ENCODE data around the gene SPINK5. TPM values are rescaled to one million over a fixed set of nuclear protein-coding genes. Genes with fewer than 3 reads are reported as not detected.

SPINK5 gene
- 10 to 100 TPM in 1 of 4 donors, 1 to 10 TPM in 2, under 1 TPM in 1; 0.94 to 47.0 (median 1.6) TPM for total RNA-seq

- Histone ChIP-seq H3K9me3 (no peaks in the 10 kb centered on the region), H3K4me1 (no peaks in the 10 kb centered on the region), H3K27ac (no peak within 1 kb of the TSS), H3K36me3 (no peaks in the 10 kb centered on the region), H3K4me3 (no peak within 1 kb of the TSS), H3K27me3 (no peaks in the 10 kb centered on the region)
- TF ChIP-seq POLR2AphosphoS5 (IDR thresholded peaks at IDR 0.05), result no peak
- no peak for TF ChIP-seq CTCF (IDR thresholded peaks at IDR 0.05)
- no peak for TF ChIP-seq EP300 (IDR thresholded peaks at IDR 0.05)
- no peak for TF ChIP-seq POLR2A (IDR thresholded peaks at IDR 0.05)
- no peak for ATAC-seq
- WGBS, 2 donors (ENCODE audit: low coverage in 1 of 2), result 73 to 78% methylated on average over 3 to 4 of the region's 5 CpGs
These were observed at the start of gene SPINK5 for GRCh38 chr5:148063861-148064260. Gene SPINK5, plus strand, starts transcription at chr5:148063980. Its CDS starts 65 bp downstream, at chr5:148064045.

- no peak for ATAC-seq
- Histone ChIP-seq H3K27me3 (no peaks in the 10 kb centered on the region), H3K36me3 (no peaks in the 10 kb centered on the region), H3K27ac (no peak overlapping the region), H3K4me1 (no peaks in the 10 kb centered on the region), H3K4me3 (no peak overlapping the region), H3K9me3 (no peaks in the 10 kb centered on the region)
- 75 to 87% methylated on average over 3 of the region's 3 CpGs for WGBS, 2 donors (ENCODE audit: low coverage in 1 of 2)
- TF ChIP-seq CTCF (IDR thresholded peaks at IDR 0.05), result no peak
- no peak for TF ChIP-seq POLR2AphosphoS5 (IDR thresholded peaks at IDR 0.05)
- no peak for TF ChIP-seq POLR2A (IDR thresholded peaks at IDR 0.05)
- TF ChIP-seq EP300 (IDR thresholded peaks at IDR 0.05), result no peak
These were observed 49.5 kb upstream of the SPINK5 start for GRCh38 chr5:148014276-148014675.

- H3K27me3 ChIP-seq, result no peaks in the 10 kb centered on the region
- no peak overlapping the region for H3K4me3 ChIP-seq
- no peaks in the 10 kb centered on the region for H3K36me3 ChIP-seq
- H3K9me3 ChIP-seq, result no peaks in the 10 kb centered on the region
- ATAC-seq, result no peak
- no peak for TF ChIP-seq EP300 (IDR thresholded peaks at IDR 0.05)
- TF ChIP-seq POLR2A (IDR thresholded peaks at IDR 0.05), result no peak
- no peak for TF ChIP-seq POLR2AphosphoS5 (IDR thresholded peaks at IDR 0.05)
- TF ChIP-seq CTCF (IDR thresholded peaks at IDR 0.05), result no peak
- WGBS, 2 donors (ENCODE audit: low coverage in 1 of 2), result 71 to 77% methylated on average over 3 of the region's 3 CpGs
- H3K27ac ChIP-seq, result no peak overlapping the region
- no peaks in the 10 kb centered on the region for H3K4me1 ChIP-seq
These were observed 43.4 kb upstream of the SPINK5 start for GRCh38 chr5:148020257-148020988.

- no peaks in the 10 kb centered on the region for H3K27me3 ChIP-seq
- H3K4me3 ChIP-seq, result no peak overlapping the region
- TF ChIP-seq POLR2A (IDR thresholded peaks at IDR 0.05) (no peak), POLR2AphosphoS5 (IDR thresholded peaks at IDR 0.05) (no peak), EP300 (IDR thresholded peaks at IDR 0.05) (no peak)
- no peaks in the 10 kb centered on the region for H3K36me3 ChIP-seq
- no peaks in the 10 kb centered on the region for H3K4me1 ChIP-seq
- H3K9me3 ChIP-seq, result no peaks in the 10 kb centered on the region
- 40 to 81% methylated on average over 1 to 3 of the region's 3 CpGs for WGBS, 2 donors (ENCODE audit: low coverage in 1 of 2)
- ATAC-seq, result no peak
- no peak overlapping the region for H3K27ac ChIP-seq
These were observed 36.3 kb upstream of the SPINK5 start for GRCh38 chr5:148027505-148027904.

- ATAC-seq, result no peak
- no peak overlapping the region for H3K4me3 ChIP-seq
- no peak for TF ChIP-seq CTCF (IDR thresholded peaks at IDR 0.05)
- no peak for TF ChIP-seq POLR2A (IDR thresholded peaks at IDR 0.05)
- TF ChIP-seq POLR2AphosphoS5 (IDR thresholded peaks at IDR 0.05), result no peak
- no peak for TF ChIP-seq EP300 (IDR thresholded peaks at IDR 0.05)
- H3K36me3 ChIP-seq, result no peaks in the 10 kb centered on the region
- H3K4me1 ChIP-seq, result no peaks in the 10 kb centered on the region
- no peaks in the 10 kb centered on the region for H3K27me3 ChIP-seq
- no peak overlapping the region for H3K27ac ChIP-seq
- no peaks in the 10 kb centered on the region for H3K9me3 ChIP-seq
- WGBS, 2 donors (ENCODE audit: low coverage in 1 of 2), result 88 to 96% methylated on average over 3 to 4 of the region's 4 CpGs
These were observed 34.6 kb upstream of the SPINK5 start for GRCh38 chr5:148029131-148029530.
